CD4-positive, alpha-beta T cell (primary cell): ENCODE results near the gene MGRN1. TPM values are rescaled to one million over a fixed set of nuclear protein-coding genes. Genes with fewer than 3 reads are reported as not detected.

Experiments
- ATAC-seq: fragments of 200-7000 bp; cut with Tn5 transposase; one replicate; pipeline ENCODE4 v1.10.0; 2022; ENCODE audit warnings: mild to moderate bottlenecking; ENCODE audit not compliant: poor library complexity
- CTCF ChIA-PET: fragments of 350-600 bp; sonication (Branson Sonifier 250); formaldehyde crosslinking; loops from one replicate; lab custom pipeline; 2021; ENCODE audit warnings: antibody characterized with exemption, inconsistent platforms; lab: Charles Lee
- POLR2A ChIA-PET: fragments of 350-600 bp; sonication (Branson Sonifier 250); formaldehyde crosslinking; loops from one replicate; lab custom pipeline; 2021; ENCODE audit warnings: antibody characterized with exemption, inconsistent platforms; lab: Charles Lee
- DNase-seq, 14 experiments: peaks; one replicate each; pipeline ENCODE4 v3.0.0-alpha.2; 2013 to 2020; ENCODE audit warnings: mixed read lengths in 2 of 14
- H3K27ac ChIP-seq, 2 donors: one replicate each; pipeline versions ENCODE4 v1.5.1 to v1.7.0; 2013; ENCODE audit warnings: low read length in 2 of 2, low read depth in 1 of 2, mild to moderate bottlenecking in 1 of 2
- H3K27me3 ChIP-seq, 2 experiments: 1 replicate in 1 of 2; 2 replicates in 1 of 2; pipeline versions ENCODE4 v1.6.1 to v1.7.0; 2013; ENCODE audit warnings: low read length in 2 of 2, control low read depth in 1 of 2, mild to moderate bottlenecking in 1 of 2, moderate library complexity in 1 of 2; ENCODE audit not compliant: insufficient read depth in 2 of 2, control insufficient read depth in 1 of 2
- H3K36me3 ChIP-seq: one replicate; pipeline ENCODE4 v1.6.1; 2013; ENCODE audit warnings: low read length, control low read depth; ENCODE audit not compliant: insufficient read depth
- H3K4me1 ChIP-seq: one replicate; pipeline ENCODE4 v1.6.1; 2013; ENCODE audit warnings: low read length, control low read depth; ENCODE audit not compliant: insufficient read depth
- H3K4me3 ChIP-seq: one replicate; pipeline ENCODE4 v1.5.1; 2013; ENCODE audit warnings: mild to moderate bottlenecking, low read length, moderate library complexity
- H3K9me3 ChIP-seq, 2 experiments: 1 replicate in 1 of 2; 2 replicates in 1 of 2; pipeline versions ENCODE4 v1.6.1 to v1.7.0; 2013; ENCODE audit warnings: low read length in 2 of 2, mild to moderate bottlenecking in 2 of 2, control low read depth in 1 of 2, moderate library complexity in 1 of 2; ENCODE audit not compliant: control insufficient read depth in 1 of 2, insufficient read depth in 1 of 2
- H3K27ac Mint-ChIP-seq: one replicate; pipeline ENCODE4 v1.8.0; 2020; ENCODE audit warnings: mixed read lengths
- H3K27me3 Mint-ChIP-seq: one replicate; pipeline ENCODE4 v1.8.0; 2021; ENCODE audit warnings: mixed read lengths
- H3K36me3 Mint-ChIP-seq: one replicate; pipeline ENCODE4 v1.8.0; 2021; ENCODE audit warnings: low read depth, mixed read lengths
- H3K4me1 Mint-ChIP-seq: one replicate; pipeline ENCODE4 v1.8.0; 2021; ENCODE audit warnings: low read depth, mixed read lengths
- H3K4me3 Mint-ChIP-seq: one replicate; pipeline ENCODE4 v1.8.0; 2020; ENCODE audit warnings: mild to moderate bottlenecking, mixed read lengths
- H3K9me3 Mint-ChIP-seq: one replicate; pipeline ENCODE4 v1.8.0; 2020; ENCODE audit warnings: mixed read lengths
- intact Hi-C, 2 experiments: fragments of 100-400 bp; cut with DNase I in 1 of 2; cut with micrococcal nuclease in 1 of 2; formaldehyde crosslinking; loops; one replicate each; pipeline versions ENCODE4 v1.15.1 to v1.9.0; 2023 to 2025; cut with DNase I, micrococcal nuclease
- total RNA-seq, 174 experiments: library from RNA in 2 of 174; stranded (reverse) in 2 of 174; gene quantifications; one replicate each; pipeline ENCODE4 v1.2.3 and lab custom pipeline; 2021 to 2026
- TF ChIP-seq, protein P1 (sequence below): fragments of 200-600 bp; IDR thresholded peaks from one replicate; pipeline ENCODE4 v1.8.0; 2022; ENCODE audit warnings: antibody characterized with exemption, mild to moderate bottlenecking

MGRN1 gene
- total RNA-seq, 2 experiments from 2014 or later: 45.9 to 48.6 TPM

DNA sequence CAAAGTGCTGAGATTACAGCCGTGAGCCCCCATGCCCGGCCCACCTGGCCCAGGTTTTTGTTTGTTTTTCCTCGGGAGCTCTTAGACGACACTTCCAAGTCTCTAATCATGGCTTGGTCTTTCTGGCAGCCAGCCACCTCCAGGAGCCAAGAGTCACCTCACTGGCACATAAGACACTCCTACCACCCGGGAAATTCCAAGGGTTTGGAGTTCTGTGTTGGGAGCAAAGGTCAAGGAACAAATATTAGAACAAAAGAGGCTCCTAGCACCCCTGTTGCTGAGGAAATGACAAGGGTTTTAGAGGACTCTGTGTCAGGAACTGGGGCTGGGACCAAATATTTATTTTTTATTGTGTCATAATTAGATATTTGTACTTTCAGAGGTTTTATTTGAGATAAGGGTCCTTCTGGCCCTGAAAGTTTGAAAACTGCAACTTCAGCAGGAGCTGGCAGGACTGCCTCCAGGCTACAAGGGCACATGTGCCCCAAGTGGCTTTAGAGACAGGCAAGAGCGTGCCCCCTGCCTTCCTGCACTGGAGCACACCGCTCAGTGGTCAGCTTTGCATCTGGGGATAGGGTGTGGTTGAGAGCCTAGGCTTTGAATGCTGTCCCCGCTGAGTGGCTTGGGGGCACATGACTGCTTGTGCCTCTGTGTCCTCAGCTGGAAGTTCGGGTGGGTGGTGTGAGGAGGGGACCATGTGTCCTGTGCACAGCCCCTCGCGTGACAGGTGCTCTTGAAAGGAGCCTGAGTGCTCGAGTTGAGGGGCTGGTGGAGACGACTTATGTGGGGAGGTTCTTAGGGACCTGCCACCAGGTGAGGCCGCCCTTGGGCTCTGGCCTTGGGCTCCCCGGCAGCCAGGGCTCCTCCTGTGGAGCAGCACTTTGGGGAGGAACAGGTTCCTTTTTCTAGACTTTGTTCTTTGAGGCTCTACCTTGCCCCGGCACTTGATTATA, 29.7 kb downstream of the MGRN1 start:
- no peak overlapping the region for H3K27ac ChIP-seq
- peak overlapping the region; percentile 11 for H3K4me3 Mint-ChIP-seq
- H3K27ac Mint-ChIP-seq: no peak overlapping the region

DNA sequence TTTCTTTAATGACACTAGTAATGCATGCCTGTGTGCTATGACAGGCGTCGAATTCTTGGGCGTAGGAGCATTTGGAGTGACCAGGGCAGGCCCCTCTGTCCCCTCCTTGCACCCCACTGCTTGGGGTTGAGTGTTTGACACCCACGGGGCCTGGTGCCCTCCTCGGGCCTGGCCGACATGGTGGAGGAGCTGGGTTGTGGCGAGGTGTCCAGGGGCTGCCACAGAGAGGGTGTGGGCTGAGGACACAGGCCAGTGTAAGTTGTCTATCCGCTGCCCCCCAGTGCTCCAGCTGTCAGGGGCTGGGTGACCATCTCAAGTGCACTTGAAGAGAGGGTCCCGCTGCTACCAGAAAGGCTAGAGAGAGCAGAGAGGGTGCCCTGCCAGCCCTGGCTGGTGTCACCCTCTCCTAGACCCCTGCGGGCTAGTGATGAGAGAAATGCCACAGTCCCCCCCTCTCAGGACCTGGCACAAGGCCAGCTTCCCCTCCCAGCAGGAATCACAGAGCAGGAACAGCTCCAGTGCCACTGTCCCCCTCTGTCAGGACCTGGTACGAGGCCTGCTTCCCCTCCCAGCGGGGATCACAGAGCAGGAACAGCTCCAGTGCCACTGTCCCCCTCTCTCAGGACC, 30.5 kb downstream of the MGRN1 start:
- Mint-ChIP-seq H3K36me3 (peaks cover 52% of the 10 kb centered on the region), H3K27ac (no peak overlapping the region), H3K27me3 (no peaks in the 10 kb centered on the region), H3K9me3 (no peaks in the 10 kb centered on the region), H3K4me3 (no peak overlapping the region), H3K4me1 (peaks cover 24% of the 10 kb centered on the region)
- TF ChIP-seq, protein P1, sequence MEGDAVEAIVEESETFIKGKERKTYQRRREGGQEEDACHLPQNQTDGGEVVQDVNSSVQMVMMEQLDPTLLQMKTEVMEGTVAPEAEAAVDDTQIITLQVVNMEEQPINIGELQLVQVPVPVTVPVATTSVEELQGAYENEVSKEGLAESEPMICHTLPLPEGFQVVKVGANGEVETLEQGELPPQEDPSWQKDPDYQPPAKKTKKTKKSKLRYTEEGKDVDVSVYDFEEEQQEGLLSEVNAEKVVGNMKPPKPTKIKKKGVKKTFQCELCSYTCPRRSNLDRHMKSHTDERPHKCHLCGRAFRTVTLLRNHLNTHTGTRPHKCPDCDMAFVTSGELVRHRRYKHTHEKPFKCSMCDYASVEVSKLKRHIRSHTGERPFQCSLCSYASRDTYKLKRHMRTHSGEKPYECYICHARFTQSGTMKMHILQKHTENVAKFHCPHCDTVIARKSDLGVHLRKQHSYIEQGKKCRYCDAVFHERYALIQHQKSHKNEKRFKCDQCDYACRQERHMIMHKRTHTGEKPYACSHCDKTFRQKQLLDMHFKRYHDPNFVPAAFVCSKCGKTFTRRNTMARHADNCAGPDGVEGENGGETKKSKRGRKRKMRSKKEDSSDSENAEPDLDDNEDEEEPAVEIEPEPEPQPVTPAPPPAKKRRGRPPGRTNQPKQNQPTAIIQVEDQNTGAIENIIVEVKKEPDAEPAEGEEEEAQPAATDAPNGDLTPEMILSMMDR: no peak
- POLR2A ChIA-PET: no interaction called here
- Histone ChIP-seq H3K9me3 (no peaks in the 10 kb centered on the region), H3K4me1 (peaks cover 30% of the 10 kb centered on the region), H3K27ac (no peak overlapping the region), H3K27me3 (no peaks in the 10 kb centered on the region), H3K4me3 (no peak overlapping the region), H3K36me3 (peaks cover 66% of the 10 kb centered on the region)
- no peak for DNase-seq
- intact Hi-C loops: loop anchor here in 1 of 2 experiments (5.0 kb wide), 2 partner anchors 37 to 38 kb away; partner anchors contain the start of gene NUDT16L1
- ATAC-seq: no peak
- CTCF ChIA-PET: no interaction called here

More for the DNA sequence above, 29.7 kb downstream of the MGRN1 start:
- no peak for ATAC-seq
- no peak for DNase-seq
- Histone ChIP-seq H3K27me3 (no peaks in the 10 kb centered on the region), H3K4me1 (peaks cover 30% of the 10 kb centered on the region), H3K9me3 (no peaks in the 10 kb centered on the region), H3K4me3 (no peak overlapping the region), H3K36me3 (peaks cover 66% of the 10 kb centered on the region)
- H3K4me1 Mint-ChIP-seq: peaks cover 24% of the 10 kb centered on the region
- peaks cover 51% of the 10 kb centered on the region for H3K36me3 Mint-ChIP-seq
- POLR2A ChIA-PET: no interaction called here
- H3K9me3 Mint-ChIP-seq: no peaks in the 10 kb centered on the region
- TF ChIP-seq, protein P1: no peak
- no peaks in the 10 kb centered on the region for H3K27me3 Mint-ChIP-seq
- intact Hi-C loops: loop anchor here in 1 of 2 experiments (5.0 kb wide), 2 partner anchors 37 to 38 kb away; partner anchors contain the start of gene NUDT16L1
- CTCF ChIA-PET: no interaction called here

DNA sequence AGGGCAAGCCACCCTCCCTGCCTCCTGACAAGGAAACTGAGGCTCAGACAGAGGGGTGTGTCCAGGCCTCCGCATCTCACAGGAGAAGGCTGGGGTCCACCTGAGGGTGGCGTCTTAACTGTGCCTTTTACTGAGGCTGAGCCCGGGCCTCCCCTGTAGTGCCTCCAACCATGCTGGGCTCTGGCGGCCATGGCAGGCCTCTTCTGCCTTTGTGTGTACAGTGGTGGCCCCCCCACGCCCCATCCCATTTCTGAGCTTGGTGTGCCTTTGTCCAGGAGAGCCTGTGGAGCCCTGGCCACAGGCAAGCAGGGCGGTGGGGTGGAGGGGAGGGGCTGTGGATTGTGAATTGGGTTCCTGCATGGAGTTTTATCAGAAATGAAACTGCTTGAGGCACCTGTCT, 31.2 kb downstream of the MGRN1 start:
- H3K36me3 ChIP-seq: peaks cover 66% of the 10 kb centered on the region
- ChIA-PET POLR2A (no interaction called here), CTCF (interaction anchor here (1.7 kb wide), 1 partner anchor 32 kb away, joined by 7 read pairs; the partner anchor contains the start of gene MGRN1)
- H3K4me3 ChIP-seq: no peak overlapping the region
- no peaks in the 10 kb centered on the region for H3K27me3 Mint-ChIP-seq
- H3K4me1 Mint-ChIP-seq: peaks cover 24% of the 10 kb centered on the region
- H3K27ac Mint-ChIP-seq: no peak overlapping the region
- H3K36me3 Mint-ChIP-seq: peaks cover 45% of the 10 kb centered on the region
- H3K9me3 ChIP-seq: no peaks in the 10 kb centered on the region
- H3K27ac ChIP-seq: no peak overlapping the region
- intact Hi-C loops: no loop called here
- DNase-seq (no peak), ATAC-seq (no peak)
- no peaks in the 10 kb centered on the region for H3K9me3 Mint-ChIP-seq
- no peaks in the 10 kb centered on the region for H3K27me3 ChIP-seq
- H3K4me3 Mint-ChIP-seq: no peak overlapping the region
- peaks cover 30% of the 10 kb centered on the region for H3K4me1 ChIP-seq
- TF ChIP-seq, protein P1: no peak
